Karpas-422 (cell line): Measurements from ENCODE around the gene SOHLH1. TPM values are rescaled to one million over a fixed set of nuclear protein-coding genes. Genes with fewer than 3 reads are reported as not detected.

ENCODE experiments used
- DNase-seq: peaks from one replicate; pipeline ENCODE4 v3.0.0-alpha.2; 2015
- H2AFZ ChIP-seq: fragments of 200-600 bp; sonication (generic); 2 replicates; pipeline ENCODE4 v1.6.1; 2014; ENCODE audit warnings: antibody characterized with exemption, low read length, mixed read lengths
- H3K27ac ChIP-seq: fragments of 200-600 bp; sonication (generic); 2 replicates; pipeline ENCODE4 v1.5.1; 2014; ENCODE audit warnings: mild to moderate bottlenecking, low read length, moderate library complexity
- H3K27me3 ChIP-seq: fragments of 200-600 bp; sonication (generic); 2 replicates; pipeline ENCODE4 v1.6.1; 2014; ENCODE audit warnings: low read length, mixed read lengths
- H3K36me3 ChIP-seq: fragments of 200-600 bp; sonication (generic); 2 replicates; pipeline ENCODE4 v1.6.1; 2014; ENCODE audit warnings: low read length, mixed read lengths; ENCODE audit not compliant: insufficient read depth
- H3K4me1 ChIP-seq: fragments of 200-600 bp; sonication (generic); 2 replicates; pipeline ENCODE4 v1.6.1; 2014; ENCODE audit warnings: mild to moderate bottlenecking, low read length, mixed read lengths
- H3K4me2 ChIP-seq: fragments of 200-600 bp; sonication (generic); 2 replicates; pipeline ENCODE4 v1.6.1; 2014; ENCODE audit warnings: low read length, low read depth, mild to moderate bottlenecking; ENCODE audit not compliant: poor library complexity, severe bottlenecking
- H3K4me3 ChIP-seq: fragments of 200-600 bp; sonication (generic); 2 replicates; pipeline ENCODE4 v1.5.1; 2014; ENCODE audit warnings: mild to moderate bottlenecking, antibody characterized with exemption, low read length, mixed read lengths
- H3K79me2 ChIP-seq: fragments of 200-600 bp; sonication (generic); 2 replicates; pipeline ENCODE4 v1.6.1; 2014; ENCODE audit warnings: mild to moderate bottlenecking, low read length, mixed read lengths
- H3K9ac ChIP-seq: fragments of 200-600 bp; sonication (generic); 2 replicates; pipeline ENCODE4 v1.6.0; 2014; ENCODE audit warnings: low read length
- H3K9me2 ChIP-seq: fragments of 200-600 bp; sonication (generic), shearing (Covaris generic); replicated peaks from 2 replicates; pipeline ENCODE4 v1.6.0; 2014; ENCODE audit warnings: mild to moderate bottlenecking, low read length, moderate library complexity; ENCODE audit not compliant: insufficient read depth
- H3K9me3 ChIP-seq: fragments of 300-700, 200-600 bp; sonication (generic); 2 replicates; pipeline ENCODE4 v1.6.1; 2014; ENCODE audit warnings: low read length, mixed read lengths
- H4K20me1 ChIP-seq: fragments of 200-600 bp; sonication (generic); 2 replicates; pipeline ENCODE4 v1.6.1; 2014; ENCODE audit warnings: mild to moderate bottlenecking, antibody characterized with exemption, low read length, low read depth; ENCODE audit not compliant: insufficient read depth
- total RNA-seq: library from RNA; depleted of rRNA; stranded (reverse); fragments of >200 nt; shearing (Covaris generic); gene quantifications from 2 replicates; pipeline ENCODE4 v1.2.3, GENCODE V29; 2014; ENCODE audit warnings: low replicate concordance

Gene SOHLH1
- total RNA-seq, 1 experiment from 2014 or later = not detected

DNA sequence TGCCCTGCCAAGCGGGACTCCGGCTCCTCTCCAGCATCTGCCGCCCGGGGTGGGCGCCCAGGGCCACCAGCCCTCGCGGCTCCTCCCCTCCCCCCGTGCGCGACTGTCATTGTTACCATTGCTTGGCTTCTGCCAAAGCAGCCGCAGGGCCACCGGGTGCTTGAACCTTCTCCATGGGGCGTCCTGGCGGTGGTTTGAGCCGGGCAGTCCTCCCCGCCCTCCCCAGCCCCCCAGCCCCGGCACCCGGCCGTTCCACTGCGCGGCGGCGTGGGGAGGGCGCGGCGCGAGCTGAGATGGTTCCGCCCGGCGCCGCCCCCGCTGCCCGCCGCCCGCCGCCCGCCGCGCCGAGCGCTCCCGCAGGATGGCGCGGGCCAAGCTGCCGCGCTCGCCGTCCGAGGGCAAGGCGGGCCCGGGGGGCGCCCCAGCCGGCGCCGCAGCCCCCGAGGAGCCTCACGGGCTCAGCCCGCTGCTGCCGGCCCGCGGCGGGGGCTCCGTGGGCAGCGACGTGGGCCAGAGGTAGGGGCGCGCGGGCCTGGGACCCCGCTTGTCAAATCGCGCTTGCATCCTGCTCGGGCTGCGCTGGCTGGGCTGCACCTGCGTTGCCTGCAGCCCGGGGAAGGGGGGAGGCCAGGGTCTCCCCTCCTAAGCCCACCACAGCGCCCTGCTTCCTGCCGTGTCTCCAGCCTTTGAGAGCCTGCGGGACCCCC is 37.1 kb upstream of the SOHLH1 start:
- Histone ChIP-seq H4K20me1 (no peaks in the 10 kb centered on the region), H3K27me3 (no peaks in the 10 kb centered on the region)
- no peak for DNase-seq

DNA sequence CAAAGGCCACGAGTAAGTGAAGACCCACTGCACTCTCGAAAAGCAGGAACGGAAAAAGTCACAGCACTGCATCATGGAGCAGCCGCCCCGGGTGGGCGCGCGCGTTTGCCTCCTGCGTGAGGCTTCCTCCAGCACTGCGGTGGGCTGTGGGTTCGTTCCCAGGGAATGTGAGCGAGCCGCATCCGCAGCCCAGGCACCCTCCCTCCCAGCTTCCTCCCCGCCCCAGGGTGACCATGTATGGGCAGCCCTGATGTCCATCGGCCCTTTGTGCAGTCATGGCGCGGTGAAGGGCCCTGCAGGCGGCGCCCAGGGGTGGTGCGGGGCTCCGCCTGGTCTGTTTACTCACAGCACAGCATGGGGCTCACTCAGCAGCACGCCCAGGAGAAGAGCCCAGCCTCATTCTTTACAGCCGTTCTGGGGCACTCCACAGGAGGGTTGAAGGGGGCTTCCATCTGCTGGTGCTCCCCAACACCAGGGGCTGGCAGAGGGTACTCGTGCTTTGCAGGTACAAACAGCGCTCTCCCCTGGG is 35.4 kb upstream of the SOHLH1 start:
- Histone ChIP-seq H3K4me3 (no peak overlapping the region), H3K9me2 (no peaks in the 10 kb centered on the region), H3K9ac (no peak overlapping the region), H3K4me1 (no peaks in the 10 kb centered on the region), H3K79me2 (no peaks in the 10 kb centered on the region), H3K27ac (no peak overlapping the region), H2AFZ (no peak overlapping the region), H3K4me2 (no peak overlapping the region), H3K27me3 (no peaks in the 10 kb centered on the region), H3K36me3 (no peaks in the 10 kb centered on the region), H4K20me1 (no peaks in the 10 kb centered on the region), H3K9me3 (no peaks in the 10 kb centered on the region)
- DNase-seq = no peak

More for the DNA sequence above, 37.1 kb upstream of the SOHLH1 start:
- Histone ChIP-seq H3K9me2 (no peaks in the 10 kb centered on the region), H3K79me2 (no peaks in the 10 kb centered on the region), H3K27ac (no peak overlapping the region), H3K9ac (no peak overlapping the region), H2AFZ (no peak overlapping the region), H3K4me3 (no peak overlapping the region), H3K4me1 (no peaks in the 10 kb centered on the region), H3K4me2 (no peak overlapping the region), H3K9me3 (no peaks in the 10 kb centered on the region), H3K36me3 (no peaks in the 10 kb centered on the region)

DNA sequence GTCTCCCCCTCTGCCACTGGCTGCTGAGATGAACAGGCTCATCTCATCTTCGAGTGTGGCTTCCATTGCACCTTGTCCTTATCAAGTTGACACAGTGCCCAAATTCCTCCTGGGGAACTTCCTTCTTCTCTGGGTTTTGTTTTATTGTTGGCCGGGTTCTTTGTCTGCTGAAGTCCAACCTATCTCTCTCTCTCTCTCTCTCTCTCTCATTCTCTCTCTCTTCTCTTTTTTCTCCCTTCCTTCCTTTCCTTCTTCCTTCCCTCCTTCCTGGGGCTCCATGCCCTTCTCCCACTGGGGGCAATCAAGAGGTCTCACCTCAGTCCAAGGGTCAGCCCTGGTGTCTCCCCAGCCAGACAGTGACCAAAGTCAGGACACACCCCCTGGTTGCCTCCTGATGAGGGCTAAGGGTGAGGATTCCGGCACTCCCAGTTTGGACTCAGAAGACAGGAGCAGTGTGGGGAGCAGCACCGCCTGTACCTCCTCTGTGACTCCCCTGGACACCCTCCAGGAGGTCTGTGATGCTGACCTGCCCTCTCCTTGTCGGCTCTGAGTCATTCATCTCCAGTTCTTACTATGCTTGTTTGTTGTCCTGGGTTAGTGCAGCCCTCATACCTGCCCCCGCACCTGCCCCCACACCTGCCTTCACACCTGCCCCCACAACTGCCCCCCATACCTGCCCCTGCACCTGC is 33.4 kb upstream of the SOHLH1 start:
- Histone ChIP-seq H3K27ac (no peak overlapping the region), H3K36me3 (no peaks in the 10 kb centered on the region), H3K4me2 (no peak overlapping the region), H3K4me3 (no peak overlapping the region), H3K27me3 (no peaks in the 10 kb centered on the region), H3K9me2 (no peaks in the 10 kb centered on the region), H3K9ac (no peak overlapping the region), H2AFZ (no peak overlapping the region), H4K20me1 (no peaks in the 10 kb centered on the region), H3K9me3 (no peaks in the 10 kb centered on the region), H3K79me2 (no peaks in the 10 kb centered on the region), H3K4me1 (no peaks in the 10 kb centered on the region)
- DNase-seq = no peak

DNA sequence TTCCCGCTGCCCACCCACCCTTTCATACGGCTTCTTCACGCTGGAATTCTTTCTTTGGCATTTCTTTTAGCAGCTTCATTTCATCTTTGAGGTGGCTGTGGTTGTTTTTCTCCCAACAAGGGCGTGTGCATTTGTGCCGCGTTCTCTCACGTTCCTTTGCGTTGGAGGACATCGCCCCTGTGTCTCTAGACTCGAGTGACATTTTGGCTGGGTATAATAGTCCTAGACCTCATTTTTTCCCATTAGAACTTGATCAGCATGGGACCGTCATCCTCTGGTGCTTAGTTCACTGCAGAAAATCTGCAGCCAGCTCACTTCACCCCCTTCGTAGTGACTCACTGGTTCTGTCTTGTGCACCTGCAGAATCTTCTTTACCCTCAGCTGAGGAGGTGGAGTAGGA is 32.2 kb upstream of the SOHLH1 start:
- H2AFZ ChIP-seq = no peak overlapping the region
- H3K9me2 ChIP-seq = no peaks in the 10 kb centered on the region
- DNase-seq = no peak
- H3K4me2 ChIP-seq = no peak overlapping the region
- no peak overlapping the region for H3K9ac ChIP-seq
- H3K4me3 ChIP-seq = no peak overlapping the region
- no peaks in the 10 kb centered on the region for H3K36me3 ChIP-seq
- no peaks in the 10 kb centered on the region for H4K20me1 ChIP-seq
- H3K4me1 ChIP-seq = no peaks in the 10 kb centered on the region
- no peaks in the 10 kb centered on the region for H3K27me3 ChIP-seq
- H3K79me2 ChIP-seq = no peaks in the 10 kb centered on the region
- H3K9me3 ChIP-seq = no peaks in the 10 kb centered on the region
- no peak overlapping the region for H3K27ac ChIP-seq

DNA sequence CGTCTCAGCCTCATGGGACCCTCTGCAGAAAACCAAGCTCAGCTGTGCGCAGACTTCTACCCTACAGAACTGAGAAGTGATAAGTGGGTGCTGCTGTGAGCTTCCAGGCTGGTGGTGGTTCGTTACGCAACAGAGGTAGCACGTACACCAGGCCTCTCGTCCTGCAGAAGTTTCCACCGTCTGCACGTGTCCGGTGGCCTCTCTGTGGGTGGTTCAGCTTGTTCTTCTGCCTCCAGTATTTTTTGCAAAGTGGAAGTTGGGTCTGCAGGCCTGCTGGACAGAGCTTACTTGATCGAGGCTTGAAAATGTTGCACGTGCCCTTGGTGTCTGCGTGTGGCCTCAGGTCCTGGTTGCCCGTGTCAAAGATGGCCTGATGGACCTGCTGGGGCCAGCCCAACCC is 30.2 kb upstream of the SOHLH1 start:
- Histone ChIP-seq H3K9me2 (no peaks in the 10 kb centered on the region), H2AFZ (no peak overlapping the region), H3K4me1 (no peaks in the 10 kb centered on the region), H4K20me1 (no peaks in the 10 kb centered on the region), H3K4me2 (no peak overlapping the region), H3K27me3 (no peaks in the 10 kb centered on the region), H3K4me3 (no peak overlapping the region), H3K27ac (no peak overlapping the region), H3K9ac (no peak overlapping the region), H3K9me3 (no peaks in the 10 kb centered on the region), H3K36me3 (no peaks in the 10 kb centered on the region), H3K79me2 (no peaks in the 10 kb centered on the region)
- no peak for DNase-seq

DNA sequence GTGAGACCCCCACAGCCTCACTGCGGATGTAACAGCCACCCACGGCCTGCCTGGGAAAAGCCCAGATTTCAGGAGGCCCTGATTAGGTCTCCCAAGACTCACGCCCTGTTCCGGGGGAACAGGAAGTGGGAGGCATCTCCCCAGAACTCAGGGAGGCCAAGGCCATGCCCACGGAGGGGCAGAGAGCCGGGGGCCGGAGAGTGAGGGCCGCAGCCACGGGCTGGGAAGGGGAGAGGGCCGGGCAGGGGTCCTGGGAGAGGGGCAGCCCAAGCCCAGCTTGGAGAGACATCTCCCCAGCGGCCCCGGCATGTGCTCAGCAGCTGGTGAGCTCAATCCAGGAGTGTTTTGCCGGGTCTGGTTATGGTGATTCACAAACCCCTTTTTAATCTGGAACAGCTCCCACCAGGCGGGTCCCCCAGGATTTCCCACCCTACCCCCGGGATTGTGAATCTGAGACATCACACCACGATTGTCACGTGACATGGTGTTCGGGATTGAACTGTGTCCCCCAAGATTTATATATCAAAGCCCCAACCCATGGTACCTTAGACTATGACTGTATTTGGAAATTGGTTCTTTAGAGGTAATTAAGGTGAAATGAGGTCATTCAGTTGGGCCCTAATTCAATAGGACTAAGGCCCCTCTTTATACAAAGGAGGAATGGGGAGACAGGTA is 29.3 kb upstream of the SOHLH1 start:
- H3K9me2 ChIP-seq = no peaks in the 10 kb centered on the region
- no peaks in the 10 kb centered on the region for H3K9me3 ChIP-seq
- H2AFZ ChIP-seq = no peak overlapping the region
- H3K4me2 ChIP-seq = no peak overlapping the region
- 0 out of 2 replicates have a peak, but pooled peaks cover 3% of the 10 kb centered on the region for H4K20me1 ChIP-seq
- no peaks in the 10 kb centered on the region for H3K79me2 ChIP-seq
- no peak for DNase-seq
- no peaks in the 10 kb centered on the region for H3K27me3 ChIP-seq
- H3K4me1 ChIP-seq = no peaks in the 10 kb centered on the region
- H3K9ac ChIP-seq = no peak overlapping the region
- H3K4me3 ChIP-seq = no peak overlapping the region
- H3K27ac ChIP-seq = no peak overlapping the region
- H3K36me3 ChIP-seq = no peaks in the 10 kb centered on the region

DNA sequence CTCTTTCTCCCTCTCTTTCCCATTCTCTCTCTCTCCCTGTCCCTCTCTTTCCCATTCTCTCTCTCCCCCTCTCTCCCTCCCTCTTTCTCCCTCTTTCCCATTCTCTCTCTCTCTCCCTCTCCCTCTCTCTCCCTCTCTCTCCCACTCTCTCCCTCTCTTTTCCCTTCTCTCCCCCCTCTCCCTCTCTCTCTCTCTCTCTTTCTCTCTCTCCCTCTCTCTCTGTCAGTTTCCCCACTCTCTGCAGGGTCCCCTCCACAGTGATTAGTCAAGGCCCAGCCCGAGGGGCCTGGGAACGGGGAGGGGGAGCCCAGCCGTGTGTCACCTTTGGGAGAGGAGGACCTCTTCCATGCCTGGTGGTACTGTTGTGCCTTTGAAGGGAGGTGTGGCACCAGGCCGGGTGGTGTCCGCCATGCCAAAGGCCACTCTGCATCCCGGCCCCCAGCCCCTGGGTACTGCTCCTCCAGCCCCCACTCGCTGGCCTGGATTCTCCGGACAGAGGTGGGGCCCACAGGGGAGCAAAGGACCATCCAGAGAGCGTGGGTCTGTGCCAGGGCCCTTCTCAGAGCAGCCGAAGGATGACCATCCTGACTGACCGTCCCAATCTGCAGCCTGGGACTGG is 28.1 kb upstream of the SOHLH1 start:
- Histone ChIP-seq H3K4me1 (no peaks in the 10 kb centered on the region), H4K20me1 (peaks cover 3% of the 10 kb centered on the region; the same call in 1 of the 2 replicates), H3K79me2 (no peaks in the 10 kb centered on the region), H3K4me3 (no peak overlapping the region), H3K9me3 (no peaks in the 10 kb centered on the region), H2AFZ (no peak overlapping the region), H3K4me2 (no peak overlapping the region), H3K27ac (no peak overlapping the region), H3K36me3 (no peaks in the 10 kb centered on the region), H3K9ac (no peak overlapping the region), H3K9me2 (no peaks in the 10 kb centered on the region), H3K27me3 (no peaks in the 10 kb centered on the region)
- DNase-seq = no peak
